HEK293T (cell line): Measurements from ENCODE around the gene NRP2.

Experiments used
- BHLHE40 ChIP-seq: fragments of 450-650 bp; IDR thresholded peaks from 2 replicates; pipeline ENCODE4 v1.6.1; 2016; ENCODE audit warnings: mild to moderate bottlenecking, moderate library complexity, borderline replicate concordance
- ELF4 ChIP-seq: fragments of 450-650 bp; IDR thresholded peaks from 2 replicates; pipeline ENCODE4 v1.6.1; 2017; ENCODE audit warnings: antibody characterized with exemption
- FOXA1 ChIP-seq: fragments of 450-650 bp; IDR thresholded peaks from 2 replicates; pipeline ENCODE4 v1.6.1; 2016; ENCODE audit warnings: mild to moderate bottlenecking
- FOXK2 ChIP-seq: fragments of 450-650 bp; IDR thresholded peaks from 2 replicates; pipeline ENCODE4 v1.6.1; 2016; ENCODE audit warnings: mild to moderate bottlenecking
- FOXM1 ChIP-seq: fragments of 450-650 bp; IDR thresholded peaks from 2 replicates; pipeline ENCODE4 v1.6.1; 2017; ENCODE audit warnings: mild to moderate bottlenecking, borderline replicate concordance
- L3MBTL2 ChIP-seq: fragments of 450-650 bp; conservative IDR thresholded peaks from 2 replicates; pipeline ENCODE4 v1.6.1; 2016; ENCODE audit warnings: mild to moderate bottlenecking
- LEF1 ChIP-seq: fragments of 450-650 bp; IDR thresholded peaks from 2 replicates; pipeline ENCODE4 v1.6.1; 2017; ENCODE audit warnings: mild to moderate bottlenecking, borderline replicate concordance
- SP1 ChIP-seq: fragments of 450-650 bp; IDR thresholded peaks from 2 replicates; pipeline ENCODE4 v1.6.1; 2017
- SUZ12 ChIP-seq: fragments of 450-650 bp; IDR thresholded peaks from 2 replicates; pipeline ENCODE4 v1.6.1; 2016; ENCODE audit warnings: mild to moderate bottlenecking
- TARDBP ChIP-seq: fragments of 450-650 bp; IDR thresholded peaks from 2 replicates; pipeline ENCODE4 v1.6.1; 2016
- ZNF384 ChIP-seq: fragments of 450-650 bp; IDR thresholded peaks from 2 replicates; pipeline ENCODE4 v1.6.1; 2016
- TF ChIP-seq, protein P1 (sequence below): fragments of 450-650 bp; IDR thresholded peaks from 2 replicates; pipeline ENCODE4 v1.6.1; 2016

DNA sequence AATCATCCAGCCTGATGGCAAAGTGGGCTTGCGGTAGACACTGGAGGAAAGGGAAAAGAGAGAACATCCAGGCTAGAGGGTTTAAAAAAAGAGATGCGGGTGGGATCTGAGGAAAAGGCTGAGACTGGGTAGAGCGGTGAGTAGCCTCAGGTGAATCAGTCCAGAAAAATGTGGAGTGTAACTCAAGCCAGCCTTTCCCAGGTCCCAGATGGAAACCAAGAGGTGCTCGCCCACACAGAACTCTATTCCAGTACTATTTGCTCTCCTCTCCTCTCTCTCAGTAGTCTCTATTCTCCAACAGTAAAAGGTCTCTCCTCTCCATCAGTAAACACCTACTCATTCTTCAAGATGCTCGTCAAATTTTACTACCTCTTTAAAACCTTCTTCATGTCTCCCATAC is 38.3 kb upstream of the NRP2 start:
- TF ChIP-seq BHLHE40 (no peak), L3MBTL2 (no peak), FOXA1 (no peak), LEF1 (no peak), ZNF384 (no peak), SUZ12 (no peak), FOXK2 (no peak), TARDBP (no peak), SP1 (no peak), ELF4 (no peak), FOXM1 (no peak)
- TF ChIP-seq, protein P1, sequence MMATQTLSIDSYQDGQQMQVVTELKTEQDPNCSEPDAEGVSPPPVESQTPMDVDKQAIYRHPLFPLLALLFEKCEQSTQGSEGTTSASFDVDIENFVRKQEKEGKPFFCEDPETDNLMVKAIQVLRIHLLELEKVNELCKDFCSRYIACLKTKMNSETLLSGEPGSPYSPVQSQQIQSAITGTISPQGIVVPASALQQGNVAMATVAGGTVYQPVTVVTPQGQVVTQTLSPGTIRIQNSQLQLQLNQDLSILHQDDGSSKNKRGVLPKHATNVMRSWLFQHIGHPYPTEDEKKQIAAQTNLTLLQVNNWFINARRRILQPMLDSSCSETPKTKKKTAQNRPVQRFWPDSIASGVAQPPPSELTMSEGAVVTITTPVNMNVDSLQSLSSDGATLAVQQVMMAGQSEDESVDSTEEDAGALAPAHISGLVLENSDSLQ, result no peak
